GM18858 (cell line): ENCODE data around the gene PTGDR.

Experiments used
- ATAC-seq: cut with Tn5 transposase; IDR thresholded peaks from one replicate; pipeline ENCODE4 v1.9.1; 2021; ENCODE audit not compliant: unreplicated experiment

PTGDR gene

DNA sequence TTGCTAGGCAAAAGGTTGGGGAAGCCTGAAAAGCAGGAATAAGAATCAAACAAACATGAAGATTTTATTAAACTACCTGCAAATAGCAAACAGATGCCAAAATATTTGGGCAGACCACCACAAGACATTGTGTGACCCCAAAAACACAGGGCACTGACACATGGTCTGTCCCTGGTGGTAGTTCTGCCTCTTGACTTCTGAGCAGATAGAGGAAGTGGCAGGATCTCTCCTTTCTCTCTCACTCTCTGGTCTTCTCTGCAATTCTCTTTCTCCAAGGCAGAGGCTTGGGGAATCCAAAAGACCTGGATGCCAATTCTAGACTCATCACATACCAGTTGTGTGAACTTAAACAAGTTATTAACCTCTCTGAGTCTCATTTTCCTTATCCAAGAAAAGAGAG, 4.3 kb upstream of the PTGDR start:
- no peak for ATAC-seq

DNA sequence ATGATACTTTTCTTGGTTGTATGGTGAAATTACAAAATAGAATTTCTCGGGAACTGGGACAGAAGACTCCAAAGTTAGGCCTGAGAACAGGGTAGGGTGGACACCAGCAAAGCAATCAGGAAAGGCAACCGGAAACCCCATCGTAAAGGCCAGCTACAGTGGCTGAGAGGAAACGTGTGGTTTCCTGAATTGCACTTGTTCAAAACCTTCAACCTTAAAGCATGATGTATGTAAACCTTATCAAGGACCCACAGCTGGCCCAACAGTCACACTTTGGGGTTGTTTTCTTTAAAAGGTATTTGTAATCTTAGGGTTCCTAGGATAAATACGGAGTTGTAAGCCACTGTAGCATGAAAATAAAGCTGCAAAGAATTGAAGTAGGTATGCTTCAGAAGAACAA, 2.2 kb upstream of the PTGDR start:
- no peak for ATAC-seq

DNA sequence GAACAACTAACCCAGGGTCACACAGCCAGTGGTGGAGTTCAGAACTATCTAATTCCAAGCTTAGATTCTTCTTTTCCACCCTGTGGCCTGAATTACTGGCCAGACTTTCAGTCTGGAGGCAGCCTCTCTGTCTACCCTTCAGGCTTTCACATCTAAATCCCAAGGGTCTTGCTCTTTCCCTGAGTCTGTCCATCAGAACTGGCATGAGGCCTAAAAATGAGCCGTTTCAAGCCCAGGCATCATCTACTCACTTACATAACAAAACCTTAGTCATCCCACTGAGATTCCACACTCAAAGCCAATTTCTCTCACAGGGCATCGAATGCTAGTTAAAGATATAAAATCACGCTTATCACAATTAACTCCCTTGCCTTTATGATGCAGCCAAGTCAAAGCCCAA, 1.3 kb upstream of the PTGDR start:
- ATAC-seq: no peak

DNA sequence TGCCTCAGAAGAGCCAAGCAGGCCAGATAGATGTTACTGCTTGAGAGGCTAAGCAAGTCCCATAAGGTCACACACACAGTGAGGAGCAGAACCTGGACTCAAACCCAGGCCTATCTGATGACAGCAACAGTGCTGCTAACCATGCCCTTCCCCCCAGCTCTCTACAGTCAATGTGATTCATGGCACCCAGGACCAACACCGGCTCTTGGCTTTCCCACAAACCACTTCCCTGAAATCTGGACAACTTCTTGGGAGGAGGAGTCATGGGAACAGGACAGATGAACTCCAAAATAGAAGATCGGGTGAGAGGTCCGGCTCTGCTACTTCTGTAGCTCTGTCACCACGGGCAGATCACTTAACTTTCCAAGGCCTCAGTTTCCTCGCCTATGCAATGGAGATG, 716 bp upstream of the PTGDR start:
- ATAC-seq: no peak

DNA sequence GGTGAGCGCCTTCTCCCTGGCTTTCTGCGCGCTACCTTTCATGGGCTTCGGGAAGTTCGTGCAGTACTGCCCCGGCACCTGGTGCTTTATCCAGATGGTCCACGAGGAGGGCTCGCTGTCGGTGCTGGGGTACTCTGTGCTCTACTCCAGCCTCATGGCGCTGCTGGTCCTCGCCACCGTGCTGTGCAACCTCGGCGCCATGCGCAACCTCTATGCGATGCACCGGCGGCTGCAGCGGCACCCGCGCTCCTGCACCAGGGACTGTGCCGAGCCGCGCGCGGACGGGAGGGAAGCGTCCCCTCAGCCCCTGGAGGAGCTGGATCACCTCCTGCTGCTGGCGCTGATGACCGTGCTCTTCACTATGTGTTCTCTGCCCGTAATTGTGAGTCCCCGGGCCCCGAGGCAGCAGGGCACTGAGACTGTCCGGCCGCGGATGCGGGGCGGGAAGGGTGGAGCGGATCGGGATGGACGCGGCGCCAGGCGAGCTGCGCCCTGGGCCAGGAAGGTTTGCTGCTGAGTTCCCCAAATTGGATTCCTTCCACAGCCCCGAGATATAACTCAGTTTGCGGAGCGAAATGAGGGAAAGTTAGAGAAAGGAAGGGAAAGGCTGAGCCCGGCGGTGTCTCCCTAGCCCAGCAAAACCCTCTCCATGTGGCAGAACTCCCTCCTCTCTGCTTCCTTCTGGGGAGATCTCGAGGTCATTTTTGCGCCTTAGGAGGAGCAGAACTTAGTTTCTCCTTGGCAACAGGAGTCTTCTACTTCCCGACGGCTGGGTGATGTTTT, 972 bp downstream of the PTGDR start:
- no peak for ATAC-seq

DNA sequence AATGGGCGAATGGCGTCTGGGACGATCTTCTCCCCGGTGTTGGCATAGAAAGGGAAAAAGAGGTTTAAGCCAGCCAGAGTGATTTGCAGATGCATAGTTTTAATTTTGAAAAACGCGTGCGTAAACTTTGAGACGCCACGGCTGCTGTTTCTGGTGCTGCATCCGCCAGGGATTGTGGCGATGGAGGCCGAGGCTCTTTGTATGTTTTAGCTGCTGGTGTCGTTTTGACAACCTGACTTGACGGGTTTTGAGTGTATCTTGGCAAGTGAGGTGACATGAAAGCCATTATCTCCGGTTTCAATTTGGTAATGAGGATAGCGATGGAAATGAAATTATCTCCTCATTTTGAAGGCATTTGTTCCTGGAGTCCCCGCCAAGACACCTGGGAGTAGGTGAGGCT, 1.6 kb downstream of the PTGDR start:
- no peak for ATAC-seq

DNA sequence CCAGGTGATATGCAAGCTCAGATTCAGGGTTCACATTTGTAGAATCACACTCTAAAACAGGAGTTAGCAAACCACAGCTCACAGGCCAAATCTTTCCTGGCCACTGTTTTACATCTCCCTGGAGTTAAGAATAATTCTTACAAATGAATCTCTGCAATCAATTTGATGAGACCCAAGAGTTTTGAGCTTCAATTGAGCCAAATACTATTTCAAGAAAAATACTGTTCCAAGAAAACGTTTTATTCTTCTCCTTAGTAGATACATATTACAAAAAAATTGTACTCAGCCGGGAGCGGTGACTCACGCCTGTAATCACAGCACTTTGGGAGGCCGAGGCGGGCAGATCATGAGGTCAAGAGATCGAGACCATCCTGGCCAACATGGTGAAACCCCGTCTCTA, 2.5 kb downstream of the PTGDR start:
- ATAC-seq: no peak

DNA sequence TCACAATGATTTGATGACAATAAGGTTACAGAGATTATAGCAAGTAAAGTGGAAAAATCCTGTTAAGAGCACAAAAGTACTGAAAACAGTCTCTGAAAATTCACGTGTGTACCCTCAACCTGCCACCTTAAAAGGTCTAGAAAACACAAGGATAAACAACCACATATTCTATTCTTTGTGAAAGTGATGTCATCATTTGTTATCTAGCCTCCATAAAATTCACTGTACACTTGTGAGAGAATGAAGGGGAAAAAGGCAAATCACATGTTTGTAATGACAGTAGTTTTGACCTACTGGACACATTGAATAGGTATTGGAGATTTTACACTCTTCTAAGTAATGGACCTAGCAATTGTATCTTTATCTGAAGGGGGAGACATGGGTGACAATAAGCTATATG, 4.0 kb downstream of the PTGDR start:
- ATAC-seq: no peak

DNA sequence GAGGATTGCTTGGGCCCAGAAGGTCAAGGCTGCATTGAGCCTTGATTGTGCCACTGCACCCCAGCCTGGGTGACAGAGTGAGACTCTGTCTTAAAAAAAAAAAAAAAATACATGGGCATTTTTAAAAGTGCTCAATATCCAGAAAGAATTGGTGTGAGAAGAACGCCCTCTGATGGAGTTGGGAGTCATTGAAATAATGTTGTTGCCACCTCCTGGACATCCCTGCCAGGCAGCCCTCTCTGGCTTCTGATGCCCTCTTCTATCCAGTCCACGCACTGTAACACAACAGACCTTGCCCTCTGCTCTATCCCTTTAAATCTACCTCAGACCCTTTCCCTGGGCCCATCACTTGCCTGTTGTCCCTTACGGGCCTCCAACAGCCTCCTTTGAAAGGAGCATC, 4.9 kb downstream of the PTGDR start:
- ATAC-seq: no peak

DNA sequence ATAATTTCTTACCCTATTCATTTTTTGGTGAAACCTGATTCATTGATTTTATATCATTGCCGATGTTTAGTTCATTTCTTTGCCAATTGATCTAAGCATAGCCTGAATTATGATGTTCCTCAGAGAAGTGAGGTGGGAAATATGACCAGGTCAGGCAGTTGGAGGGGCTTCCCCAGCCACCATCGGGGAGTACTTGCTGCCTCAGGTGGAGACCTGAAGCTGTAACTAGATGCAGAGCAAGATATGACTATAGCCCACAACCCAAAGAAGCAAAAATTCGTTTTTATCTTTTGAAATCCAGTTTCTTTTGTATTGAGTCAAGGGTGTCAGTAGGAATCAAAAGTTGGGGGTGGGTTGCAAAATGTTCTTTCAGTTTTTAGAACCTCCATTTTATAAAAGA, 7.9 kb downstream of the PTGDR start:
- ATAC-seq: no peak

DNA sequence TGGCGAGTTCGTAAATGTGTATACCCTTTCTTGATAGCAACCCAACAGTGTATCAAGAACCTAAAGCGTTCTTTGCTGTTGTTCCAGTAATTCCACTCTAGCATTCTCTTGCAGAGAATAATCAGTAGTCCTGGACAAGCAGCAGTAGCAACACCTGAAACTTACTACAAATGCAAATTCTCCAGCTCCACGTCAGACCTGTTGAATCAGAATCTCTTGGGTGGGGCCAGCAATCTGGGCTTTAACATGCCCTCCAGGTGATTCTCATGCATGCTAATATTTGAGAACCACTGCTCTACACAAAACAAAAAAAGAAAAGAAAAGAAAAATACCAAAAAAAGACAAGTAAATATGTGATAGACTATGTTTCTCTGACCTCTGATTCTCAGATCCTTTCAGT, 10.1 kb downstream of the PTGDR start:
- ATAC-seq: no peak

DNA sequence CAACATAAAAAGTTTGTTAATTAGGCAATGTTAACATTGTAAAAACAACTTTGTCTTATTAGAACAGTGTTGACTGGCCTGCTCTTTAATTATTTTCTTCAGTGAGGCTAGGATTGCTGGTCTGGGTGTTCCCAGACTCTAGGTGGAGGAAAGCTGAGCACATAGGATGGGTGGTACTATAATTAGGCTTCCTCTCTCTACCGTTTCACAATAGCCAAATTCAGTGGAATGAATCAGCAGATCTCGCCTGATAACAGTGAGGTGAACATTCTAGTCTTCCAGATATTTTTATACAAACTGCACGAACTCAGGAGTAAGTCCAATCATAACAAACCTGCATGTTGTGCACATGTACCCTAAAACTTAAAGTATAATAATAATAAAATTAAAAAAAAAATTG, 11.9 kb downstream of the PTGDR start:
- no peak for ATAC-seq

DNA sequence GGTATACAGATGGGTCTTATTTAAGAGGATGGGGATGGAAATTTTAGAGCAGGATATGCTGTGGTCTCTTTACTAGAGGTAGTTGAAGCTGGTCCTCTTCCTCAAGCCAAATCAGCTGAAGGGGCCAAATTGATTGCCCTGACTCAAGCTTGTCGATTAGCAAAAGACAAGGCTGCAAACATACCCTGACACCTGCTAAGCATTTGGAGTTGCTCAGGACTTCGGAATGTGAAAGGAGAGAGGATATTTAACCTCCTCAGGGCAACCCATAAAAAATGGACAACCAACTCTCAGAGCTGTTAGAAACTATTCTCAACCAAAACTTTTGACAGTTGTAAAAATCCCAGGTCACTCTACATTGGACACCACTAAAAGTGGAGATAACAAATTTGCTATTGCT, 15.6 kb downstream of the PTGDR start:
- ATAC-seq: no peak

DNA sequence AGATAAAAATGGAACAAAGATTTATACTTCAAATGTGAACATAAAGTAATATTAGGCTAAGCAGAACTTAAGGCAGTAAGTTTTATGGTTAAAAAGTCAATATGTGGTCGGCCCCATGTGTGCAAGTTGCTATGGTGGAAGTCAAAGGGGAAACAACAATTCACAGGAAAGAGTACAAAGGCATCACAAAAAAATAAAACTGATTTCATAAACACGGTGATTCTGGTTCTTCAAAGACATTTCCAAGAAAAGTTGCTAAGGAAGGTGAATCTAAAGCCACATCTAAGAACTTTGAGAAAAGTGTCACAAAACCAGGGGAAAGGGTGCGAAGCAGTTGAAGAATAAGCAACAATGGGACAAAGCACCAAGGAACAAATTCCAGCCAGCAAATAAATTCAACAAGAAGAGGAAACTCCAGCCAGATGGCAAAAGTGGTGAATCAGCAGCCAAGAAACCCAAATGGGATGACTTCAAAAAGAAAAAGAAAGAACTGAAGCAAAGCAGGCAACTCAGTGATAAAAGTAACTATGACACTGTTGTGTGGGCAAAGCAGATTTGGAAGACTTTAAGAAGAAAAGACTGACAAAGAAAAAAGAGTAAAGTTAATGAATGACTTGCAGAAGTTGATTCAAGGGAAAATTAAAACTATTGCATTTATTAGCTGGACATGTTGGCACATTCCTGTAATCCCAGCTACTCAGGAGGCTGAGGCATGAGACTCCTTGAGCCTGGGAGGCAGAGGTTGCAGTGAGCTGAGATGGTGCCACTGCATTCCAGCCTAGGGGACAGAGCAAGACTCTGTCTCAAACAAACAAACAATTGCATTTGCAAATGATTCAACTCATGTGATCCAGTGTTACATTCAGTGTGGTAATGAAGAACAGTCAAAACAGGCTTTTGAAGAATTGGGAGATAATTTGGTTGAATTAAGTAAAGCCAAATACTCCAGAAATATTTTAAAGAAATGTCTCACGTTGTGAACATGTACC, 19.5 kb downstream of the PTGDR start:
- ATAC-seq: no peak

DNA sequence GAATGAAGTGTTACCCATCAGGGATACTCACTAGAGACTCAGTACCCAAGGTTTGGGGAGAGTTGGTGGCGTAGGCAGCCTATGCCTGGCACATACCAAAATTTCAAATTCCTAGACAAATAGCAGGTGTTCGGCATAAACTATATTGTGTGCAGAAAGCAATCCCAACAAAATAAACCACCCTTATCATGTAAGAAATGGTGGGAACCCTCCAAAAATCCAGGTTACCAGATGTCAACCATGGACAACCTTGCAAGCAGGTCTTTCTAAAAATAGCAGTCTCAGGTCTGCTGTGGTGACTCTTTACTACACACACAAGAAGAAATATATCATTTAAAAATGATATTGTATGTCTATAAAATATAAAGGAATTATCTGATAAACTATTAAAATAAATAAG, 28.9 kb downstream of the PTGDR start:
- no peak for ATAC-seq

DNA sequence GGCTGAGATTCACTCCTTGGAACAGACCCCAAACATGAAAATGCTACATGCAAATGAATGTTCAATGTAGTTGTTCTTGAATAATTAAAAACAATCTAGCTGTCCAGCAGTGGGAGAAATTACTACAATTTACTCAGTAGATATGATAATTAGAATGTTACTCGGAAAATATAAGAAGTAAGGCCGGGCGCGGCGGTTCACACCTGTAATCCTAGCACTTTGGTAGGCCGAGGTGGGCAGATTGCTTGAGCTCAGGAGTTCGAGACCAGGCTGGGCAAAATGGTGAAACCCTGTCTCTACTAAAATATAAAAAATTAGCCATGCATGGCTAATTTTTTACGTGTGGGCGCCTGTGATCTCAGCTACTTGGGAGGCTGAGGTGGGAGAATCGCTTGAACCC, 31.3 kb downstream of the PTGDR start:
- ATAC-seq: no peak

DNA sequence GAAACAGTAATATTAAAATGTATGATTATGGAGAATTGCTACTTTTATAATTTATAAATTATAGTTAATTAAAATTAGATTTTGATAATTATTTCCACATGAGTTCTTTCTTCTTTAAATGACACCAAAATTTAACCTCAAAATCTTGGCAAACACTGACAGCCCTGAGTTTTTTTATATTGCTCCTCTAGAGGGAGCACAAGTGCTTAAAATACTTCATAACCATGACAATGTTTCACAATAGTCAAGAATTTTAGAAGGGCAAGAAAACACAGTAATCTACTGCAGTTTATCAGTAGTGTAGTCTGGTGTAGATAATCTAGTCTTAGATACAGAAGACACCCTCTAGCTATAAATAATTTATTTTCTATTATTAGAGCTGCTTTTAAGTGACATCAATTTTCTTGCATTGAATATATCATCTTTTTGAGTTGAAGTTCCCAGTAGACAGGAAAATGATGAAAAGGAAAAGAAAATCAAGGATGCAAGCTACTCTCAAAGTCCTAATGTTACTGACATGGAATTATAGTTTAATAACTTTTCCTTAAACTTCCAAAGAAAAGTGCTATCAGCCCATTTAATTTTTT, 32.3 kb downstream of the PTGDR start:
- peak; percentile 46 for ATAC-seq

DNA sequence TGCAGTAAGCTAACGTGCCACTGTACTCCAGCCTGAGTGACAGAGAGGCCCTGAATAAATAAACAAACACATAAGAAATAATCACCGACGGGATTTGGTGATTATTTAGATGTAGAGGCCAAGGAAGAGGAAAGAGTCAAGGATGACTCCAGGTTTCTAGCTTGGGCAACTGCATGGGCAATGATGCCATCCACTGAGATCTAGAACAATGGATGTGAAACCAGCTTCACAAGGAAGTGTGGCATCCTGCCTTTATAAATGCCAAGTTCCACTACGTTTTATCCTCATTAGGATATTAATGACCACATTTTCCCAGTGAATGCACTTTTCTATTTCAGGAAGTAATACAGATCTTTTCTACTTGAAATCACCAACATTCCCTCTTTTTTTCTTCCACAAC, 35.7 kb downstream of the PTGDR start:
- ATAC-seq: no peak

DNA sequence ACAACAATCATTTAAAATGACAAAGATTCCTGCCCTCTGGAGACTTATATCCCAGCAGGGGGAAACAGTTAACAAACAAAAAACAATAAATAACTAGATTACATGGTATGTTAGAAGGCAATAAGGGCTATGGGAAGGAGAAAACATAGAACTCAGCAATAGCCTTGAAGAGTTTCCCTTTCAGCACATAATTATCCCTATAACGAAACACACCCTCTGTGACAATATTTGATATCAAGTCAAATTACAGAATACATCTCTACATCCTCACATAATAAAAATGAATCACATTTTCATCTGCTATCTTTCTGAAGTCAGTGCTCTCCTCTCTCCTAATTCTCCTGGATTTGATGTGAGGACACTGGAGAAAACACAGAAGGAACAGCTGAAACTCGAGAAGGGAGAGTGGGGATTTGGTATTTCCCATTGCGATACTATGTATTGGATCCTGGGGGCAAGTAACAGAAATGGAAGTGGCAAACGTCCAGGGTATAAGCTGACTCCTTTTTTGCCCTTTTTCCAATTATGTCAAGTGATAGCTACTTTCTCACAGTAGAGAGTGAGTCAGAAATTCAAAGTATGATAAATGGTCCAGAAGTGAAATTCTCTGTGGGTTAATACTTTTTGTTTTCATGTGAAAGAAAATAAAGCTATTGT, 36.9 kb downstream of the PTGDR start:
- ATAC-seq: no peak

DNA sequence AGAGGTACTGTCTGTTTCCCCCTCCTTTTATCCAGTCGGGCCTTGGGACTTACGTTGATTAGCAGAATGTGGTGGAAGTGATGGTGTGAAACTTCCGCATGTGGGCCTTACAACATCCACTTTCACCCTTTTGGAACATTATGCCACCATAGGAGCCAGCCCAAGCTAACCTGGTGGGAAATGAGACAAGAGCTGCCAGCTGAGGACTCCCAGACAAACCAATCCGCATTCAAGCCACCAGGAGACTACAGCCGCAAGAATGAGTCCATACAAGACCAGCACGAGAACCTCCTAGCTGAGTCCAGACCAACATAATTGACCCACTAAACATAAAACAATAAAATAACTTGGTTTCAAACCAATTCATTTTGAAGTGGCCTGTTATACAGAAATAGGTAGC, 37.5 kb downstream of the PTGDR start:
- ATAC-seq: no peak

DNA sequence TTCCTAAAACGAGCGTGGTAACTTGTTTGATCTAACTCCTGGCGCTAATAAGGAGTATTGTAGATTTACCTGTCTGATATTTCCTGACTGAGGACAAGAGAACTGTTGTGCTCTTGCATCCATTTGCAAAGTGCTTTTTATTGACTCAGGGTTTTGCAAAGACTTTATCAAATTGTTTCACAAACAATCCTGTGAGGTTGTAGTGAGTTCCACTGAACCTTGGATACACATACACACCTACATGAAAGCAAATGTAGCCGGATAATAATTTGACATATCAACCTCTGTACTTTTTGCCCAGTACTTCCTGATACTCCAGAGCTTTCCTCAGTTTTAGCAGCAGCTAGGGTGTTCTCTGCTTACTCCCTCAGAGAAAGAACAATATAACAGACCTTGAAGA, 39.9 kb downstream of the PTGDR start:
- ATAC-seq: no peak
